ENCODE results near the gene CGAS. TPM values are rescaled to one million over a fixed set of nuclear protein-coding genes. Genes with fewer than 3 reads are reported as not detected.

Gene CGAS
- total RNA-seq, 4 donors from 2014 or later = 1.8 to 11.2 (median 4.0) TPM

DNA sequence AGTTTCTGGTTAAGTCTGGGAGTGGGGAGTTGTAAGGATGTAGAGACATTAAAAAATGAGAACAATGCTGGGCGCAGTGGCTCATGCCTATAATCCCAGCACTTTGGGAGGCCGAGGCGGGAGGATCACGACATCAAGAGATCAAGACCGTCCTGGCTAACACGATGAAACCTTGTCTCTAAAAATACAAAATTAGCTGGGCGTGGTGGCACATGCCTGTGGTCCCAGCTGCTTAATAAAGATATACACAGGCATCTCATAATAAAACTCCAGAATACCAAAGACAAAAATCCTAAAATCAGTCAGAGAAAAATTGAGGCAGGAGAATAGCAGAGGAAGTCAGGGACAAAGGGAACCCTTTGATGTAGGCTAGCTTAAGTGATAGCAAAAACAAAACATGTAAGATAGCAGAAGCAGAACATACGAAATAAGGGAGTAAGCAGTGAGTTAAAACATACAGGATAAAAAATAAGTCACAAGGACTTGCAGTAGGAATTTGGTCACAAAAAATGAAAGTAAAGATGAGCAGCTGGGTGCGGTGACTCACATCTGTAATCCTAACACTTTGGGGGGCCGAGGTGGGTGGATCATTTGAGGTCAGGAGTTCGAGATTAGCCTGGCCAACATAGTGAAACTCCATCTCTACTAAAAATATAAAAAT, 33.9 kb downstream of the CGAS start:
- TF ChIP-seq EP300 (IDR thresholded peaks at IDR 0.05; ENCODE audit: low read depth) (no peak), POLR2AphosphoS5 (IDR thresholded peaks at IDR 0.05) (no peak), POLR2A (IDR thresholded peaks at IDR 0.05) (no peak)
- TF ChIP-seq, protein P1, sequence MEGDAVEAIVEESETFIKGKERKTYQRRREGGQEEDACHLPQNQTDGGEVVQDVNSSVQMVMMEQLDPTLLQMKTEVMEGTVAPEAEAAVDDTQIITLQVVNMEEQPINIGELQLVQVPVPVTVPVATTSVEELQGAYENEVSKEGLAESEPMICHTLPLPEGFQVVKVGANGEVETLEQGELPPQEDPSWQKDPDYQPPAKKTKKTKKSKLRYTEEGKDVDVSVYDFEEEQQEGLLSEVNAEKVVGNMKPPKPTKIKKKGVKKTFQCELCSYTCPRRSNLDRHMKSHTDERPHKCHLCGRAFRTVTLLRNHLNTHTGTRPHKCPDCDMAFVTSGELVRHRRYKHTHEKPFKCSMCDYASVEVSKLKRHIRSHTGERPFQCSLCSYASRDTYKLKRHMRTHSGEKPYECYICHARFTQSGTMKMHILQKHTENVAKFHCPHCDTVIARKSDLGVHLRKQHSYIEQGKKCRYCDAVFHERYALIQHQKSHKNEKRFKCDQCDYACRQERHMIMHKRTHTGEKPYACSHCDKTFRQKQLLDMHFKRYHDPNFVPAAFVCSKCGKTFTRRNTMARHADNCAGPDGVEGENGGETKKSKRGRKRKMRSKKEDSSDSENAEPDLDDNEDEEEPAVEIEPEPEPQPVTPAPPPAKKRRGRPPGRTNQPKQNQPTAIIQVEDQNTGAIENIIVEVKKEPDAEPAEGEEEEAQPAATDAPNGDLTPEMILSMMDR (IDR thresholded peaks at IDR 0.05) = no peak
- Histone ChIP-seq H3K4me3 (no peak overlapping the region), H3K9me3 (no peaks in the 10 kb centered on the region), H3K4me1 (no peaks in the 10 kb centered on the region), H3K36me3 (no peaks in the 10 kb centered on the region), H3K27me3 (no peaks in the 10 kb centered on the region), H3K27ac (no peak overlapping the region)
- no peak for DNase-seq
- in situ Hi-C loops (cut with MboI; ENCODE audit: low pct_ligation_motif_present in 1 of 4, low pct_unique_long_range_greater_than_20kb in 1 of 4, low sequenced_read_pairs in 3 of 4) = no loop called here
- WGBS, 2 donors (ENCODE audit: low coverage in 1 of 2) = 83 to 92% methylated on average over 11 of the region's 11 CpGs
- intact Hi-C loops (cut with DNase I; ENCODE audit: low total_unique reads) = no loop called here

DNA sequence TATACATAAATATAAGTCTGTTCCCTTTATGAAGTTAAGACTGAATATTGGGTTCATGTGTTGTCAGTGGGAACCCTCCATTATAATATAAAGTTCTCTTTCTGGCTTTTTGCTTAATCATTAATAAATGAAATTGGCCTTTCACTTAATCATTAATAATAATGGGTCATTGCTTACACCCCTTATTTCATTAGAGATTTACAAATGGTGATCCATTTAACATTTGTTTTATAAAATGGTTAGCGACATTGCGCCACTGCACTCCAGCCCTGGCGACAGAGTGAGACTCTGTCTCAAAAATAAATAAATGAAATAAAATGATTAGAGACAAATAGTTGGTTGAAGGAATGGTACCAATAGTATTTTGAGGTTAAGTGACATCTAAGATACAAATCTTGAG, 39.0 kb downstream of the CGAS start:
- H3K27ac ChIP-seq = no peak overlapping the region
- no peaks in the 10 kb centered on the region for H3K9me3 ChIP-seq
- in situ Hi-C loops (cut with MboI; ENCODE audit: low pct_ligation_motif_present in 1 of 4, low pct_unique_long_range_greater_than_20kb in 1 of 4, low sequenced_read_pairs in 3 of 4) = no loop called here
- no peak for DNase-seq
- 82% methylated on average over 3 of the region's 3 CpGs for WGBS, 2 donors (ENCODE audit: low coverage in 1 of 2)
- intact Hi-C loops (cut with DNase I; ENCODE audit: low total_unique reads) = no loop called here
- H3K4me1 ChIP-seq = no peaks in the 10 kb centered on the region
- no peaks in the 10 kb centered on the region for H3K27me3 ChIP-seq
- TF ChIP-seq, protein P1 (IDR thresholded peaks at IDR 0.05) = no peak
- no peak for TF ChIP-seq POLR2AphosphoS5 (IDR thresholded peaks at IDR 0.05)
- no peak for TF ChIP-seq POLR2A (IDR thresholded peaks at IDR 0.05)
- TF ChIP-seq EP300 (IDR thresholded peaks at IDR 0.05; ENCODE audit: low read depth) = no peak
- no peaks in the 10 kb centered on the region for H3K36me3 ChIP-seq
- H3K4me3 ChIP-seq = no peak overlapping the region

DNA sequence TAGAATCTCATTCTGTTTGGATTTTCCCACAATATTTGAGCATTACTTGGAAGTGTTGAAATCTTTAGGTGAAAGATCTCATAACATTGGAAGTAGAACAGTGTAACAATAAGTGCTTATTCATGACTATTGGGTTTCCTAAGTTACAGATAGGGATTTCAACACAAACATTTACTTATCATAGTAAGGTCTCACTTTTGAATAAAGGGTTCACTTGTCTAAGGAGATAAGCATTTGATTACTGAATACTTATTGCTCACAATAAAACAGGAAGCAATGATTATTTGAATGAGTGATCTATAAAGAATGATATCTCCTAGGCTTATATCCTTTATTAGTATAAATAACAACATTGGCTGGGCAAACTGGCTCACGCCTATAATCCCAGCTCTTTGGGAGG, 42.7 kb downstream of the CGAS start:
- no peaks in the 10 kb centered on the region for H3K4me1 ChIP-seq
- in situ Hi-C loops (cut with MboI; ENCODE audit: low pct_ligation_motif_present in 1 of 4, low pct_unique_long_range_greater_than_20kb in 1 of 4, low sequenced_read_pairs in 3 of 4) = no loop called here
- DNase-seq = no peak
- H3K4me3 ChIP-seq = no peak overlapping the region
- WGBS, 2 donors (ENCODE audit: low coverage in 1 of 2) = 71 to 100% methylated on average over 1 of the region's 1 CpG
- no peaks in the 10 kb centered on the region for H3K27me3 ChIP-seq
- TF ChIP-seq, protein P1 (IDR thresholded peaks at IDR 0.05) = no peak
- TF ChIP-seq POLR2A (IDR thresholded peaks at IDR 0.05) = no peak
- no peak for TF ChIP-seq EP300 (IDR thresholded peaks at IDR 0.05; ENCODE audit: low read depth)
- TF ChIP-seq POLR2AphosphoS5 (IDR thresholded peaks at IDR 0.05) = no peak
- no peaks in the 10 kb centered on the region for H3K36me3 ChIP-seq
- H3K27ac ChIP-seq = no peak overlapping the region
- H3K9me3 ChIP-seq = no peaks in the 10 kb centered on the region
- intact Hi-C loops (cut with DNase I; ENCODE audit: low total_unique reads) = no loop called here

- intact Hi-C loops (cut with DNase I; ENCODE audit: low total_unique reads) (no loop called here), in situ Hi-C loops (cut with MboI; ENCODE audit: low pct_ligation_motif_present in 1 of 4, low pct_unique_long_range_greater_than_20kb in 1 of 4, low sequenced_read_pairs in 3 of 4) (no loop called here)
- no peaks in the 10 kb centered on the region for H3K27me3 ChIP-seq
- TF ChIP-seq EP300 (IDR thresholded peaks at IDR 0.05; ENCODE audit: low read depth) (no peak), POLR2A (IDR thresholded peaks at IDR 0.05) (no peak), POLR2AphosphoS5 (IDR thresholded peaks at IDR 0.05) (no peak)
- TF ChIP-seq, protein P1 (IDR thresholded peaks at IDR 0.05) = no peak
- H3K36me3 ChIP-seq = no peaks in the 10 kb centered on the region
- no peaks in the 10 kb centered on the region for H3K9me3 ChIP-seq
- no peak overlapping the region for H3K27ac ChIP-seq
- no peak overlapping the region for H3K4me3 ChIP-seq
- DNase-seq = no peak
- H3K4me1 ChIP-seq = no peaks in the 10 kb centered on the region
Observed at GRCh38 chr6:73400656-73401055, 51.4 kb downstream of the CGAS start.
